Activated T-helper 2 cell treated with anti-CD3 and anti-CD28 coated beads, Interferon-gamma antibody, Interleukin-2, Interleukin-4, amounts not matched to agents 10 μg/mL and 5 μg/mL and 100 μg/mL, durations not matched to agents 14 hours and 24 hours and 36 hours (primary cell): ENCODE data around the gene ILK. TPM values are rescaled to one million over a fixed set of nuclear protein-coding genes. Genes with fewer than 3 reads are reported as not detected.

ENCODE experiments used
- DNase-seq: peaks from one replicate; pipeline ENCODE4 v3.0.0; 2021; ENCODE audit warnings: low spot score
- H3K27ac Mint-ChIP-seq: one replicate; pipeline ENCODE4 v1.8.0; 2021; ENCODE audit warnings: mixed read lengths
- H3K27me3 Mint-ChIP-seq: one replicate; pipeline ENCODE4 v1.8.0; 2021; ENCODE audit warnings: low read depth, mixed read lengths
- H3K36me3 Mint-ChIP-seq: one replicate; pipeline ENCODE4 v1.8.0; 2021; ENCODE audit warnings: low read depth, mixed read lengths
- H3K4me1 Mint-ChIP-seq: one replicate; pipeline ENCODE4 v1.8.0; 2021; ENCODE audit warnings: low read depth, mixed read lengths
- H3K4me3 Mint-ChIP-seq: one replicate; pipeline ENCODE4 v1.8.0; 2021; ENCODE audit warnings: low read depth, mild to moderate bottlenecking, moderate library complexity, mixed read lengths
- H3K9me3 Mint-ChIP-seq: one replicate; pipeline ENCODE4 v1.8.0; 2021; ENCODE audit warnings: mixed read lengths
- intact Hi-C: fragments of 100-400 bp; cut with micrococcal nuclease; formaldehyde crosslinking; loops from one replicate; pipeline ENCODE4 v1.15.1; 2023
- total RNA-seq: library from RNA; stranded (reverse); gene quantifications from 2 replicates; pipeline ENCODE4 v1.2.3, GENCODE V29; 2022

ILK gene
- total RNA-seq, 1 donor from 2014 or later: 99.5 TPM

DNA sequence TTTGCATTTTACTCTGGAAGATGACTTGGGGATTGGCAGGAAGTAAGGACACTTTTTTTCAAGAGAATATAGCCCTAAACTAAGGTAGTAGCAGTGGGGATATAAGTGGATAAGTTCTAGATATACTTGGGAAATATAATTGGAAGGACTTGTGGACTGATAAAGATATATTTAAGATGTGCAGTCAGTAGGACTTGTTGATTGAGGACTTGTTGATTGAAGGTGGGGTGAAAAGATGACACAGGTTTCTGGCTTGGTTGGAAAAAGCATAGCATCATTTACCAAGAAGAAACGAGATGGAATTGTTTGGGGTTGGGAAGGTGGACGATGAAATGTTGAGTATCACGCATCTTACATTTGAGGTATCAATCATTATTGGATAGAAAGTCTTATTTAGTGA lies 9.9 kb downstream of the ILK start:
- intact Hi-C loops: loop anchor here (2.0 to 10.0 kb wide), 3 partner anchors 199 to 379 kb away; partner anchors contain the start of genes APBB1, CNGA4, FHIP1B and SMPD1
- Mint-ChIP-seq H3K27ac (no peak overlapping the region), H3K36me3 (peaks cover 48% of the 10 kb centered on the region), H3K4me3 (no peak overlapping the region), H3K9me3 (no peaks in the 10 kb centered on the region), H3K4me1 (peaks cover 24% of the 10 kb centered on the region), H3K27me3 (no peaks in the 10 kb centered on the region)
- DNase-seq: no peak

DNA sequence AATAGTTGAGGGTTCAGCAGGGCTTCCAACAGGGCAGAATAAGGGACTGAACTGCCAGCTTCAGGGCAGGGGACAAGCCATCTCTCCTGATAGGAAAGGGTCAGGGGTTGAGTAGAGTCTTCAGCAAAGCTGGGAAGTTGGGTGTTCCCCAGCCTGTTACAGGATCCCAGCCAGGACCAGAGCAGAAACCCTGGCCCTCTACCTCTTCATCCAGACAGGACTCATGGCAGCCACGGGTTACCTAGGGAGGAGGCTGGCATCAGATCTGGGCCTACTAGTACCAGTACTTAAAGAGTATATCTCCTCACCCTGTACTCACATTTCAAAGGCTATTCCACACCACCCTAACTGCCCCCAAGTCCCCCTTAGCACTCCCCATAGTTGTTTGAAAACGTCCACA lies 10.9 kb downstream of the ILK start:
- intact Hi-C loops: loop anchor here (10.0 kb wide), 2 partner anchors 200 to 380 kb away; partner anchors contain the start of genes APBB1, CNGA4 and FHIP1B
- no peaks in the 10 kb centered on the region for H3K27me3 Mint-ChIP-seq
- no peak overlapping the region for H3K27ac Mint-ChIP-seq

DNA sequence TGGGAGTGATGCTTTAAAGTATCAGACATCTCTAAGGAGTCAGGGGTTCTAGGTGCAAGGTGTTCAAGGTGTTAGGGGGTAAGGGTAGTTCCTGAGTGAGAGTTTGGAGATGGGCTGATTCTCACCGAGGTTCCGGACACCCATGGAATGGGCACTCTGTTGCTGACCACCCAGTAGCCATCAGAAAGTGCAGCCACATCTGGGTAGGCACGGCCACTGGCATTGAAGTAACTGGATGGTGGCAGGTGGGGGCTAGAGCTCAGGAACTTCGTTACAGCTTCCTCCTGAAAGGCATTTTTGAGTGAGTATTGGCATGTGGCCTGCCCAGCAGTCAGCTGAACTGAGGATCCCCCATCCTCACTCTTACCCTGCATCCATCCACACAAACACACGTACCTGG lies 11.5 kb downstream of the ILK start:
- Mint-ChIP-seq H3K4me1 (peaks cover 14% of the 10 kb centered on the region), H3K27me3 (no peaks in the 10 kb centered on the region), H3K4me3 (no peak overlapping the region), H3K9me3 (no peaks in the 10 kb centered on the region), H3K27ac (no peak overlapping the region), H3K36me3 (peaks cover 33% of the 10 kb centered on the region)
- intact Hi-C loops: loop anchor here (10.0 kb wide), 2 partner anchors 200 to 380 kb away; partner anchors contain the start of genes APBB1, CNGA4 and FHIP1B
- no peak for DNase-seq

More for the DNA sequence above, 10.9 kb downstream of the ILK start:
- H3K4me3 Mint-ChIP-seq: no peak overlapping the region
- DNase-seq: no peak
- peaks cover 39% of the 10 kb centered on the region for H3K36me3 Mint-ChIP-seq
- H3K4me1 Mint-ChIP-seq: peaks cover 18% of the 10 kb centered on the region
- H3K9me3 Mint-ChIP-seq: no peaks in the 10 kb centered on the region

DNA sequence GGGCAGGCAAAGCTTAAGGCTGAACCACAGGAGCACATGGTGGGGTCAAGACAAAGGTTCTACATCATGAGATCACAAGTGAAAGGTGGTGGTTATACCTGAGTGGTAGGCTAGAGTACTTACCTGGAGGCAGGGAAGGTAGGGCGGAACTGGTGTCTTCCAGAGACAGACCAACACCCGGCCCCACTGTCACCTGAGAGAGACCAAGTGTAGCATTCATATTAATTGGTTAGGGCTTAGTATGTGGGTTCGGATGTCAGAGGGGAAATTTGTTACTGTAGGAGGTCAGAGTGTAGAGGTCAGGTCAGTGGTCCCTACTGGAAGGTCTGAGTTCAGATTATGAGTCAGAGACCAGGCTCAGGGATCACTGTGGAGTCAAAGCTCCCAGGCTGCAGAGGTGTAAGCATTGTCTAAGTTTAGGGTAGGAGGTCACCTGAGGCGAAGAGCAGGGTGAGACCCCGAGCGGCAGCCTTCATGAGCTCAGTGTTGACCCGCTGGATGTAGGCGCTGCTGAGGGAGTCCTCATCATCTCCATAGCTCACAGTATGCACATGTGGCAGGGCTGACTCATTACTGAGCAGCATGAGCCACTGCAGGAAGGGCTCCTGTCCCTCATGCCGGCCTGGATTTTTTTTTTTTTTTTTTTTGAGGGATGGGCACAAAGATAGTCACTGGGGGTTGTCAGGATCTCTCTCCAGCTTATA lies 12.5 kb downstream of the ILK start:
- Mint-ChIP-seq H3K9me3 (no peaks in the 10 kb centered on the region), H3K4me1 (peaks cover 9% of the 10 kb centered on the region), H3K27me3 (no peaks in the 10 kb centered on the region), H3K27ac (no peak overlapping the region), H3K36me3 (peaks cover 23% of the 10 kb centered on the region), H3K4me3 (no peak overlapping the region)
- intact Hi-C loops: loop anchor here (10.0 kb wide), 2 partner anchors 201 to 381 kb away; partner anchors contain the start of genes APBB1, CNGA4 and FHIP1B
- no peak for DNase-seq

DNA sequence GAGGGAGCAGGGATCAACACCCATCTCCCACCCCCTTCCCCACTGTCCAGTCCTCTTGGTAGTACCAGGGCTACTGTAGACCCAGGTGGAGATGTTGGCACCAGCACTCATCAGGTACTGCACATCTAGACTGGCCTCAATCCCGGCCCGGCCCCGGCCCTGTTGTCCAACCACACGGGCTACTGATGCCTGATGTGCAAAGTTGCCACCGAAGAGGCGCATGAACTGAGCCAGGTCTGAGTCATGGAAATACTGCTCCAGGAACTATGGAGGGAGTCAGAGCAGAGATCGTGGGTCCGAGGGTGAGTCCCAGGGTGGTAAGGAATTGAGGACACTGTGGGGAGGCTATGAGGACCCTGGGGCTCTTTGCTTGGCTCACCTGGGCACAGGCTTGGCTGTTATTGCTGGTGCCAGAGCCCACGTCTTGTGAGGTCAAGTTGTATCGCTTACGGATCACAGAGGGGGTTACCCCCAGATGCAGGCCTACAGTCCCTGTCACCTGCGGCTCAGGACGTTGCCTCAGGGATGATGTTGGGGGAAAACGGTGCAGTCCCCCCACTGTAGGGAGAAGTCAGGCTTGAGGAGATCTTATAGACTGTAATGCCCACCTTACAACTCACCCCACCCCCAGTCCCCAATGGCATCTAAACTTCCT lies 13.1 kb downstream of the ILK start:
- peaks cover 6% of the 10 kb centered on the region for H3K4me1 Mint-ChIP-seq
- H3K36me3 Mint-ChIP-seq: peaks cover 18% of the 10 kb centered on the region
- H3K27me3 Mint-ChIP-seq: no peaks in the 10 kb centered on the region
- no peak for DNase-seq
- no peak overlapping the region for H3K4me3 Mint-ChIP-seq
- H3K27ac Mint-ChIP-seq: no peak overlapping the region
- intact Hi-C loops: loop anchor here (10.0 kb wide), 2 partner anchors 202 to 382 kb away; partner anchors contain the start of genes APBB1, CNGA4 and FHIP1B
- no peaks in the 10 kb centered on the region for H3K9me3 Mint-ChIP-seq

DNA sequence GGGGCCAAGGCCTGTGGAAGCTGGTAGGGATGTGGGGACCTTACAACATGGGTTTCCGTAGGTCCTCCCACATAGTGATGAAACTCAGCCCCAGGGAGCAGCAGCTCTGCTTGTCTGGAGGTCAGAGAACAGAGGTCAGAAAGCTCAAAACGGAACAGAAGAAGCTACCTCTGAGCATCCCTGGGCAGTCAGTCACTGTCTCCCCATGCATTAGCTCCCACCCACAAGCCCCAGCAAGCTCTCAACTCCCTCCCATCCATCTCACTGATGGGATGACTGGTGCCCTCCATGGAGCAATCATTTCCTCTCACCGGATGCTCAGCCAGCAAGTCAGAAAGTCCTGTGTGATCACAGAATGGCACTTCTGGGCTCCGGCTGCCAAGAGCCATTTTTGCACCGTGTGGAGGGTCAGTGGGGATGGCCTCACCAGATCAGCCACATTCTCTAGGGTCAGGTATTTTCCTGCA lies 13.8 kb downstream of the ILK start:
- Mint-ChIP-seq H3K27ac (peak overlapping the region; percentile 17), H3K9me3 (no peaks in the 10 kb centered on the region), H3K36me3 (peaks cover 18% of the 10 kb centered on the region), H3K4me3 (peak overlapping the region; percentile 28), H3K27me3 (no peaks in the 10 kb centered on the region), H3K4me1 (peaks cover 6% of the 10 kb centered on the region)
- DNase-seq: no peak
- intact Hi-C loops: loop anchor here (10.0 kb wide), 2 partner anchors 203 to 383 kb away; partner anchors contain the start of genes APBB1, CNGA4 and FHIP1B

DNA sequence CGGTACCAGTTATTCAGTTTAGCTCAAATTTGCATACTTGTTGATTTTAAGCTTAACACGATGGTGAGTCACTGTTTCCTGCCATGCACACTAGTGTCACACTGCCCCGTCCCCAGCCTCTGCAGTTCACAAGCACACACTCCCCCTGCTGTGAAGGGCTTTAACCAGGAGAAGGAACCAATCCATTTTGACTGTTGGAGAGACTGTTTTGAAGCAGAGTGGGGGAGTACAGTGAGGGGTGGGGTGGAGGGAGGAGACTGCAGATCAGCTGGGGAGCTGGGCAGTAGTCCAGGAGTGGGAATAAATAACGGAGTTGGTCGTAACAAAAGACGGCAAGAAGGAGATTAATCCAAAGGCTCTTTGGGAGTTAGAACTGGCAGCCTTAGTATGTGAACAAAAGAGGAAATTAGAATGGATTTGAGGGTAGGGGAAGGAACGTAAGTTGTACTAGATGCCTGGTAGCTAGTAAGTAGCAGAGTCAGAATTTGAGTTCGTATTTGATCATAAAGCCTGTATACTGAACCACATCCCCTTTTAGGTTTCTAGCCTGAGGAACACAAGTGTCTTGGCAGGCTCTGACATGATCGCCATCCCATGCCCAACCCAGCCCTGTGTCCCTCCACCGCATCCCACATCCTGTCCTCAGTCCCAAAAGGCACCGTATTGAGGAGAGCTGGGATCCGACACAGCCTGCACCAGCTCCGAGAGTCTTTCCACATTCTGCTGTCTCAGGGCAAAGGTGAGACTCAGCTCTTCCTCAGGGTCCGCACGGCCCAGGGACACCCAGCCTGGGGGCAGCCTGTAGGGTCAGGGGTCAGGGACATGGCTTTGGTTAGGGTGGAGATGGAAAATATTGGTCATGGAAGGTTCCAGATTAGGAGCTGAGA lies 14.8 kb downstream of the ILK start:
- H3K27ac Mint-ChIP-seq: no peak overlapping the region
- H3K27me3 Mint-ChIP-seq: no peaks in the 10 kb centered on the region
- H3K4me3 Mint-ChIP-seq: no peak overlapping the region
- peak; percentile 50 for DNase-seq
- intact Hi-C loops: loop anchor here (1.0 to 10.0 kb wide), 4 partner anchors 14 to 384 kb away; partner anchors contain the start of genes APBB1, CNGA4, FHIP1B and MRPL17
- peaks cover 6% of the 10 kb centered on the region for H3K4me1 Mint-ChIP-seq
- peaks cover 18% of the 10 kb centered on the region for H3K36me3 Mint-ChIP-seq
- H3K9me3 Mint-ChIP-seq: no peaks in the 10 kb centered on the region

DNA sequence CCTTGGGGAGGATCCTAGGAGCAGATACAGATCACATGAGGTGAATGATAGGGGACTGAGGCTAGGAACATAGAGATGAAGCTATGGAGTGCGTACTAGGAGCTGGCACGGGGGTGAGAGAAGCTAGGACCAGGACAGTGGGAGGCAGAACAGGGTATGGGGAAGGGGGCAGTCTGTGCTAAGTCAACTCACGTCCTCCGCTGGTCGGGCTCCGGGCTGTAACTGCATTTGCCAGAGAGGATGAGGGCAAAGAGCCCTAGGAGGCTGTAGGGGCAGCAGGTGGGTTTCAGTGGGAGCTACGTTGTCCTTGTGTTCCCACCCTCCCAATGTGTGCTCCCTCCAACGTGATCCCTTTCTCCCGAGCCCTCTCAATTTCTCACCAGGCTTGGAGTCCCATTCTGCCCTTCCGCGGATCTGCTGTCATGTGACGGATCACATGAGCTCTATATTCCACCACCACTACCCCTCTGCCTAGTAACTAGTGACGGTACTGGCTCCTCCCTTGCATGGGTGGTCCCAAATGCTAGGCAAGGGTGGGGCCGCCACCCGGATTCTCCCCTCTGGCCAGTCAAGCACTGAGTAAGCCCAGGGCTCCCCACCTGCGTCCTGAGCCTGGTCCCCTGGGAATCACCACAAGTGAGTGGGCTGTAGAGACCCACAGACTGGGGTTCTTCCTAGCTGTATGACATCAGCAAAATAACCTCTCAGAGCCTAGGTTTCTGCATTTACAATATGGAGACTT lies 15.6 kb downstream of the ILK start, which contains the start of gene TPP1:
Gene TPP1, minus strand, starts transcription at position 419 of the 742 bp plus-strand sequence. Its CDS starts 22 bp downstream, at position 397.
- H3K9me3 Mint-ChIP-seq: no peaks in the 10 kb centered on the region
- peaks cover 18% of the 10 kb centered on the region for H3K36me3 Mint-ChIP-seq
- intact Hi-C loops: loop anchor here (1.0 to 10.0 kb wide), 4 partner anchors 14 to 384 kb away; partner anchors contain the start of genes APBB1, CNGA4, FHIP1B and MRPL17
- peaks cover 6% of the 10 kb centered on the region for H3K4me1 Mint-ChIP-seq
- H3K27ac Mint-ChIP-seq: no peak within 1 kb of the TSS
- H3K4me3 Mint-ChIP-seq: no peak within 1 kb of the TSS
- DNase-seq: peak; percentile 87
- H3K27me3 Mint-ChIP-seq: no peaks in the 10 kb centered on the region

DNA sequence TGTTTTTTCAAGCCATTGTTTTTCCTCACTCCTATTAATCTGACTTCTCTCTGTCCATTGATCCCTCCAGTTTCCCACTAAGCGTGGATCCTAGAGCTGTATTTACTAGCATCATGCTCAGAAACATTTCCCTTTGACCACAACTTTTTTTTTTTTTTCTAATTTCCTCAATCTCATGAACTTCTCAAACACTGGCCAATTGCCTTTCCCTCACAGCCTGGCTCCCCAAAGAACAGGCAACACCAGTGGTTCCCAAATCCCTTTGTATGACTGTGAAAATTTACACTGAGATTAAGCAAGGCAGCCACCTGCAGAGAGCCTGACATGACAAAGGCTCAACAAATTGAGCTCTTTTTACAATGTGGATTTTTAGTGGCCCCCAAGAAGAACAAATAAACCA lies 17.1 kb downstream of the ILK start:
- intact Hi-C loops: no loop called here
- DNase-seq: no peak
- peaks cover 8% of the 10 kb centered on the region for H3K36me3 Mint-ChIP-seq
- H3K9me3 Mint-ChIP-seq: no peaks in the 10 kb centered on the region
- peaks cover 6% of the 10 kb centered on the region for H3K4me1 Mint-ChIP-seq
- no peak overlapping the region for H3K27ac Mint-ChIP-seq
- no peak overlapping the region for H3K4me3 Mint-ChIP-seq
- no peaks in the 10 kb centered on the region for H3K27me3 Mint-ChIP-seq

DNA sequence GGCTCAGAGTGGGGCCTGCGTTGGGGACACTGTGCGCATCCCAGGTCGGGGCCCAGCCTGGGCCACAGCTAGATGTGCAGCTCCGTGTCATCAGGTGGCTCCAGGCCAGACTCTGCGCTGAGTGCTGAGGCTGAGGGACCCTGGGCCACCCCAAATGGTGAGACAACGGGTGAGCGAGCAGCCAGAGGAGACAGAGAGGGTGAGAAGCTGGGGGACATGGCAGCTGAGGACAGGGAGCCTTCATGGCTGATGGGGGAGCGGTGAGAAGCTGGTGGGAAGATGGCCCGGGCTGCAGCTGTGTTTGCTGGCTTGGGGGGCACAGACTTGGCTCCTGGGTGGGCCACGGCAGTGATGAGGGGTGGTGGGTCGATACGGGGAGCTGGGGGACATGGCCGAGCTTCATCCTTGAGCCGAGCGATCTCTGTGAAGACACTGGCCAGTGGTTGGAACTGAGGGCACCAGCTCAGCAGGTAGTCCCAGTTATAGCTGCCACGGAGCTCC lies 18.2 kb downstream of the ILK start:
- Mint-ChIP-seq H3K27ac (no peak overlapping the region), H3K9me3 (no peaks in the 10 kb centered on the region), H3K36me3 (no peaks in the 10 kb centered on the region), H3K4me3 (no peak overlapping the region), H3K27me3 (no peaks in the 10 kb centered on the region), H3K4me1 (peaks cover 6% of the 10 kb centered on the region)
- intact Hi-C loops: no loop called here
- no peak for DNase-seq

DNA sequence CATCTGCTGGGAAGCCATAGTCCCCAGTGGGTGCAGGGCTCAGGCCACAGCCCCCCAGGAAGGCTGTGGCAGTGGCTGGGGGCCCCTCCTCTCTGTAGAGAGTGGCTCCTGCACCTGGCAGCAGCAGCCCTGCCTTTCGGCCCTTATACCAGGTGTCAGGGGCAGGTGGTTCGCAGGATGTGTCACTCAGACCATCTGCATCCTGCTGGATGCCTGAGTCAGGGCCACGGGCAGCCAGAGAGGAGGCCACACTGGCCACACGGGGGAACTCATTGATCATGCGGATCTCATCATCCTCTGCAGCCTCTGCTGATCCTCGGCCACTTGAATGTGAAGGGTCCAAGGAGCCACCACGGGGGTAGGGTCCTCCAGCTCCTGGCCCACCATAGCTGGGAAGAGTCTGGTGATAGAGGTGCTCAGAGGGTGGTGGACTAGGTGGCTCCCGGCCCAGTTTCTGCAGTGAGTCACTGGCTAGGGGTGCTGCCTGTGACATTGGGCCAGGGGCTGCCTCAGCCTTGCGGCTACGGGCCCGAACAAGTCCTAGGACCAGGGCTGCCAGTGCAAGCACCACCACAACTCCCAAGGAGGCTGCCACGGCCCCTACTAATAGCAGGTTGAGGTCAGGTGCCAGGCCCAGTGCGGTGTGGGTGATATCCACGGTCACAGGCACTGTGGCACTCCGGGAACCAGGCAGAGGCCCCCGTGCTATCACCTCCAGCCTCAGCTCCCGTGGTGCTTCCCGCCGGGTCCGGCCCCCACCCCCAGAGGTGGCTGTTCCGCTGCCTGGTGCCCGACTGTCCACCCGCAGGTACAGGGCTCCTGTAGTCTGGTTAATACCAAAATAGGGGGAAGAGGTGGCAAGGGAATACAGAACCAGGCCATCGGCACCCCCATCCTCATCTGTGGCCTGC lies 18.9 kb downstream of the ILK start:
- H3K4me3 Mint-ChIP-seq: no peak overlapping the region
- intact Hi-C loops: no loop called here
- H3K9me3 Mint-ChIP-seq: no peaks in the 10 kb centered on the region
- H3K27ac Mint-ChIP-seq: no peak overlapping the region
- H3K36me3 Mint-ChIP-seq: no peaks in the 10 kb centered on the region
- no peaks in the 10 kb centered on the region for H3K27me3 Mint-ChIP-seq
- H3K4me1 Mint-ChIP-seq: peaks cover 7% of the 10 kb centered on the region
- DNase-seq: no peak
